ENCODE results near the gene FAM219B. TPM values are rescaled to one million over a fixed set of nuclear protein-coding genes. Genes with fewer than 3 reads are reported as not detected.

FAM219B gene
- total RNA-seq, 1 donor from 2014 or later = 108 TPM

- H3K27ac ChIP-seq (replicated peaks) = peak overlapping the region; percentile 39
- no peak for DNase-seq
- peaks cover 10% of the 10 kb centered on the region for H3K36me3 ChIP-seq
- TF ChIP-seq, protein P1, sequence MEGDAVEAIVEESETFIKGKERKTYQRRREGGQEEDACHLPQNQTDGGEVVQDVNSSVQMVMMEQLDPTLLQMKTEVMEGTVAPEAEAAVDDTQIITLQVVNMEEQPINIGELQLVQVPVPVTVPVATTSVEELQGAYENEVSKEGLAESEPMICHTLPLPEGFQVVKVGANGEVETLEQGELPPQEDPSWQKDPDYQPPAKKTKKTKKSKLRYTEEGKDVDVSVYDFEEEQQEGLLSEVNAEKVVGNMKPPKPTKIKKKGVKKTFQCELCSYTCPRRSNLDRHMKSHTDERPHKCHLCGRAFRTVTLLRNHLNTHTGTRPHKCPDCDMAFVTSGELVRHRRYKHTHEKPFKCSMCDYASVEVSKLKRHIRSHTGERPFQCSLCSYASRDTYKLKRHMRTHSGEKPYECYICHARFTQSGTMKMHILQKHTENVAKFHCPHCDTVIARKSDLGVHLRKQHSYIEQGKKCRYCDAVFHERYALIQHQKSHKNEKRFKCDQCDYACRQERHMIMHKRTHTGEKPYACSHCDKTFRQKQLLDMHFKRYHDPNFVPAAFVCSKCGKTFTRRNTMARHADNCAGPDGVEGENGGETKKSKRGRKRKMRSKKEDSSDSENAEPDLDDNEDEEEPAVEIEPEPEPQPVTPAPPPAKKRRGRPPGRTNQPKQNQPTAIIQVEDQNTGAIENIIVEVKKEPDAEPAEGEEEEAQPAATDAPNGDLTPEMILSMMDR (IDR thresholded peaks at IDR 0.05; ENCODE audit: borderline replicate concordance) = no peak
- H3K9me3 ChIP-seq (replicated peaks) = no peaks in the 10 kb centered on the region
- H3K4me3 ChIP-seq = no peak overlapping the region
- no peaks in the 10 kb centered on the region for H3K27me3 ChIP-seq (ENCODE audit: low read depth)
- peaks cover 57% of the 10 kb centered on the region for H3K4me1 ChIP-seq
- intact Hi-C loops (cut with micrococcal nuclease) = no loop called here
Observed at GRCh38 chr15:74858369-74858740, 48.3 kb downstream of the FAM219B start.

GRCh38 chr15:74857671-74858368, 48.8 kb downstream of the FAM219B start:
- TF ChIP-seq, protein P1 (IDR thresholded peaks at IDR 0.05; ENCODE audit: borderline replicate concordance) = no peak
- H3K36me3 ChIP-seq = peaks cover 15% of the 10 kb centered on the region
- DNase-seq = no peak
- H3K27ac ChIP-seq (replicated peaks) = peak overlapping the region; percentile 39
- intact Hi-C loops (cut with micrococcal nuclease) = no loop called here
- H3K4me1 ChIP-seq = peaks cover 52% of the 10 kb centered on the region
- no peaks in the 10 kb centered on the region for H3K27me3 ChIP-seq (ENCODE audit: low read depth)
- H3K9me3 ChIP-seq (replicated peaks) = no peaks in the 10 kb centered on the region
- H3K4me3 ChIP-seq = no peak overlapping the region

DNA sequence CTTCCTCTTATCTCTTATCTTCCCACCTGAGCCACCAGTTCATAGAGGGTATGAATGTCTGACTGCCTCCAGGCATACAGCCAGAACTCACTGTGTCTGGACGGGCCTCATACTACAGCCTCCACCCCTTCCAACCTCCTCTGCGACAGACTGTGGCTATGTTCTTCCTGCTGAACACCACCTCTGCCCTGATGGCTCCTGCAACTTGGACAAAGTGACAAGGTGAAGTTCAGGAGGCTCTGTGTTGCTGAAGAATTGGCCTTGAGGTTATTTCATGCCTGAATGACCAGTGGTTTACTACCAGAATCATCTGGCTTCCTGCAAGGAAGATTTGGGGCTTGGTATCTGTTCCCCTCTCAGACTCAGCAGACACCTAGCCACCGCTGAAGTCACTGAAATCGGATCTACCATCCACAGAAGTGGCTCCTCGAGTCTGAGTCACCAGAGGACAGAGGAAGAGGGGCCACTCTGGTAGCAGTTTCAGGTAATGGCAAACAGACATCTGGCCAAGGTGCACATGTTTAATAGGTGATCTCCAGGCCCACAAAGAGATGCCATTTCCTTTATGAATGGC, 49.5 kb downstream of the FAM219B start:
- peak overlapping the region; percentile 39 for H3K27ac ChIP-seq (replicated peaks)

GRCh38 chr15:74856537-74856936, 50.1 kb downstream of the FAM219B start:
- TF ChIP-seq, protein P1 (IDR thresholded peaks at IDR 0.05; ENCODE audit: borderline replicate concordance) = no peak
- H3K4me3 ChIP-seq = no peak overlapping the region
- peak overlapping the region; percentile 44 for H3K27ac ChIP-seq (replicated peaks)
- intact Hi-C loops (cut with micrococcal nuclease) = no loop called here
- peaks cover 52% of the 10 kb centered on the region for H3K4me1 ChIP-seq
- no peaks in the 10 kb centered on the region for H3K27me3 ChIP-seq (ENCODE audit: low read depth)
- no peaks in the 10 kb centered on the region for H3K9me3 ChIP-seq (replicated peaks)
- no peak for DNase-seq
- H3K36me3 ChIP-seq = peaks cover 28% of the 10 kb centered on the region

More for the DNA sequence above, 49.5 kb downstream of the FAM219B start:
- intact Hi-C loops (cut with micrococcal nuclease) = no loop called here
- Histone ChIP-seq H3K4me1 (peaks cover 52% of the 10 kb centered on the region), H3K9me3 (replicated peaks) (no peaks in the 10 kb centered on the region), H3K4me3 (no peak overlapping the region), H3K36me3 (peaks cover 22% of the 10 kb centered on the region), H3K27me3 (ENCODE audit: low read depth) (no peaks in the 10 kb centered on the region)
- DNase-seq = no peak
- TF ChIP-seq, protein P1 (IDR thresholded peaks at IDR 0.05; ENCODE audit: borderline replicate concordance) = no peak

GRCh38 chr15:74855857-74856256, 50.8 kb downstream of the FAM219B start:
- peaks cover 35% of the 10 kb centered on the region for H3K36me3 ChIP-seq
- H3K9me3 ChIP-seq (replicated peaks) = no peaks in the 10 kb centered on the region
- H3K4me3 ChIP-seq = no peak overlapping the region
- H3K27ac ChIP-seq (replicated peaks) = peak overlapping the region; percentile 39
- intact Hi-C loops (cut with micrococcal nuclease) = no loop called here
- no peaks in the 10 kb centered on the region for H3K27me3 ChIP-seq (ENCODE audit: low read depth)
- H3K4me1 ChIP-seq = peaks cover 51% of the 10 kb centered on the region
- DNase-seq = no peak
- TF ChIP-seq, protein P1 (IDR thresholded peaks at IDR 0.05; ENCODE audit: borderline replicate concordance) = no peak
